NCI-H526 (cell line): Measurements from ENCODE around the gene SLC6A1.

Experiments used
- DNase-seq, 2 experiments: peaks; one replicate each; lab custom pipeline; 2025; lab: John Stamatoyannopoulos, UW

Gene SLC6A1

GRCh38 chr3:10970306-10970960 lies 22.1 kb upstream of the SLC6A1 start:
- no peak for DNase-seq

GRCh38 chr3:10972072-10972782 lies 20.3 kb upstream of the SLC6A1 start:
- DNase-seq: no peak

GRCh38 chr3:10973046-10973595 lies 19.4 kb upstream of the SLC6A1 start:
- DNase-seq: no peak

- no peak for DNase-seq
Observed at GRCh38 chr3:10974131-10974530, 18.4 kb upstream of the SLC6A1 start.

GRCh38 chr3:10974746-10975375 lies 17.7 kb upstream of the SLC6A1 start:
- DNase-seq: no peak

- no peak for DNase-seq
Observed at GRCh38 chr3:10975695-10976234, 16.8 kb upstream of the SLC6A1 start.

GRCh38 chr3:10976770-10977169 lies 15.8 kb upstream of the SLC6A1 start:
- no peak for DNase-seq

- DNase-seq: peak; percentile 55 to 77
Observed at GRCh38 chr3:10977892-10978510, 14.5 kb upstream of the SLC6A1 start.

- DNase-seq: no peak
Observed at GRCh38 chr3:10978956-10979355, 13.6 kb upstream of the SLC6A1 start.

- no peak for DNase-seq
Observed at GRCh38 chr3:10980312-10980711, 12.2 kb upstream of the SLC6A1 start.

- DNase-seq: no peak
Observed at GRCh38 chr3:10981031-10981430, 11.5 kb upstream of the SLC6A1 start.

- DNase-seq: no peak
Observed at GRCh38 chr3:10981961-10982360, 10.6 kb upstream of the SLC6A1 start.

GRCh38 chr3:10982782-10983181 lies 9.8 kb upstream of the SLC6A1 start:
- DNase-seq: no peak

- DNase-seq: peak; percentile 6 to 62
Observed at GRCh38 chr3:10983219-10983916, 9.2 kb upstream of the SLC6A1 start.

GRCh38 chr3:10984371-10984896 lies 8.1 kb upstream of the SLC6A1 start:
- no peak for DNase-seq

GRCh38 chr3:10985181-10985580 lies 7.4 kb upstream of the SLC6A1 start:
- no peak for DNase-seq

- no peak for DNase-seq
Observed at GRCh38 chr3:10986592-10986991, 6.0 kb upstream of the SLC6A1 start.

- no peak for DNase-seq
Observed at GRCh38 chr3:10988001-10988665, 4.4 kb upstream of the SLC6A1 start.

- no peak for DNase-seq
Observed at GRCh38 chr3:10988991-10989484, 3.5 kb upstream of the SLC6A1 start.

- DNase-seq: no peak
Observed at GRCh38 chr3:10992943-10993728, 588 bp downstream of the SLC6A1 start.
